Fibroblast of lung (primary cell): ENCODE results near the gene HPS3.

Source experiments
- CTCF ChIP-seq, 2 donors: IDR thresholded peaks in 1 of 2; conservative IDR thresholded peaks in 1 of 2; 1 replicate in 1 of 2; 2 replicates in 1 of 2; pipeline ENCODE4 v1.5.1; 2011 to 2012; ENCODE audit warnings: low read length in 2 of 2, control low read depth in 1 of 2, inconsistent platforms in 1 of 2, low read depth in 1 of 2, mild to moderate bottlenecking in 1 of 2
- EZH2 ChIP-seq: IDR thresholded peaks from 2 replicates; pipeline ENCODE4 v1.5.1; 2012; ENCODE audit warnings: low read length, control low read depth, mild to moderate bottlenecking; ENCODE audit errors: missing control alignments

GRCh38 chr3:149095487-149095886, 34.0 kb upstream of the HPS3 start:
- TF ChIP-seq EZH2: no peak
- TF ChIP-seq CTCF (conservative IDR thresholded peaks at IDR 0.05 in 1 of 2, IDR thresholded peaks at IDR 0.05 in 1 of 2; ENCODE audit: low read depth in 1 of 2, low read length in 2 of 2): no peak
